ENCODE data around the gene RINL. TPM values are rescaled to one million over a fixed set of nuclear protein-coding genes. Genes with fewer than 3 reads are reported as not detected.
A peak's percentile ranks its signal among the peaks of the same experiment; 100 is the strongest.

Gene RINL
- total and polyA plus RNA-seq, 8 donors, result 6.5 to 26.2 (median 10.6) TPM

- 89% methylated on average over 17 of the region's 17 CpGs for WGBS, 2 donors
- Histone ChIP-seq H3K27me3 (no peaks in the 10 kb centered on the region), H3K27ac (no peak overlapping the region), H3K9me3 (no peaks in the 10 kb centered on the region), H3K4me3 (peak overlapping the region in 1 of 4 donors; percentile 81), H3K36me3 (no peaks in the 10 kb centered on the region), H3K4me1 (peaks cover 0 to 8% (median 0%) of the 10 kb centered on the region in 3 donors)
- intact Hi-C loops (cut with DNase I), result no loop called here
- no peak for TF ChIP-seq CTCF (IDR thresholded peaks at IDR 0.05)
- FAIRE-seq, result no peak
- no peak for ATAC-seq
- peak in 1 of 6 donors; percentile 35 for DNase-seq
These were observed 24.9 kb downstream of the RINL start for GRCh38 chr19:38853214-38853613.

- H3K9me3 ChIP-seq, result no peaks in the 10 kb centered on the region
- ATAC-seq, result no peak
- no peak for TF ChIP-seq CTCF (IDR thresholded peaks at IDR 0.05)
- WGBS, 2 donors, result 1% methylated on average over 51 to 52 of the region's 52 CpGs
- intact Hi-C loops (cut with DNase I), result no loop called here
- peak in 5 of 6 donors; percentile 65 to 87 (median 72) for DNase-seq
- no peaks in the 10 kb centered on the region for H3K27me3 ChIP-seq
- no peak for FAIRE-seq
- peak overlapping the region; percentile 57 to 81 (median 68) for H3K4me3 ChIP-seq
- no peaks in the 10 kb centered on the region for H3K36me3 ChIP-seq
- peak overlapping the region; percentile 90 to 97 (median 94) for H3K27ac ChIP-seq
- H3K4me1 ChIP-seq, result peaks cover 5 to 15% (median 5%) of the 10 kb centered on the region in 3 donors
These were observed 25.6 kb downstream of the RINL start for GRCh38 chr19:38852231-38853044.

- no peak for FAIRE-seq
- Histone ChIP-seq H3K4me1 (peaks cover 5 to 22% (median 12%) of the 10 kb centered on the region in 3 donors), H3K27ac (peak overlapping the region; percentile 90 to 97 (median 94)), H3K4me3 (peak overlapping the region; percentile 57 to 81 (median 68)), H3K36me3 (peaks cover 0 to 5% (median 2%) of the 10 kb centered on the region in 3 donors), H3K27me3 (no peaks in the 10 kb centered on the region), H3K9me3 (no peaks in the 10 kb centered on the region)
- no peak for TF ChIP-seq CTCF (IDR thresholded peaks at IDR 0.05)
- 1% methylated on average over 20 to 49 of the region's 67 CpGs for WGBS, 2 donors
- peak; percentile 92 to 97 (median 94) for DNase-seq
- intact Hi-C loops (cut with DNase I), result no loop called here
- peak; percentile 43 to 68 (median 58) for ATAC-seq
These were observed 26.3 kb downstream of the RINL start for GRCh38 chr19:38851622-38852230.

- ATAC-seq, result no peak
- Histone ChIP-seq H3K4me3 (peak overlapping the region; percentile 42 to 81 (median 68)), H3K36me3 (peaks cover 4 to 12% (median 8%) of the 10 kb centered on the region in 3 donors), H3K9me3 (no peaks in the 10 kb centered on the region), H3K27ac (peak overlapping the region; percentile 90 to 97 (median 94)), H3K4me1 (peaks cover 5 to 22% (median 12%) of the 10 kb centered on the region in 3 donors), H3K27me3 (no peaks in the 10 kb centered on the region)
- peak in 4 of 6 donors; percentile 64 to 83 (median 64) for DNase-seq
- TF ChIP-seq CTCF (IDR thresholded peaks at IDR 0.05), result no peak
- intact Hi-C loops (cut with DNase I), result no loop called here
- no peak for FAIRE-seq
- 2% methylated on average over 40 of the region's 40 CpGs for WGBS, 2 donors
These were observed 27.0 kb downstream of the RINL start for GRCh38 chr19:38850976-38851621.

All from pancreas (tissue), 10 donors.